Osteocyte (in vitro differentiated cells): ENCODE results near the gene UBE2N. TPM values are rescaled to one million over a fixed set of nuclear protein-coding genes. Genes with fewer than 3 reads are reported as not detected.

Experiments used
- DNase-seq: peaks from one replicate; pipeline ENCODE4 v3.0.0; 2021; ENCODE audit warnings: mixed read lengths; ENCODE audit not compliant: unreplicated experiment; ENCODE audit errors: extremely low spot score
- H3K27ac Mint-ChIP-seq: one replicate; pipeline ENCODE4 v1.8.0; 2021; ENCODE audit warnings: mild to moderate bottlenecking, mixed read lengths; ENCODE audit not compliant: unreplicated experiment
- H3K27me3 Mint-ChIP-seq: one replicate; pipeline ENCODE4 v1.8.0; 2021; ENCODE audit warnings: mixed read lengths; ENCODE audit not compliant: unreplicated experiment
- H3K36me3 Mint-ChIP-seq: one replicate; pipeline ENCODE4 v1.8.0; 2021; ENCODE audit warnings: mixed read lengths; ENCODE audit not compliant: unreplicated experiment
- H3K4me1 Mint-ChIP-seq: one replicate; pipeline ENCODE4 v1.8.0; 2021; ENCODE audit warnings: mixed read lengths; ENCODE audit not compliant: unreplicated experiment
- H3K4me3 Mint-ChIP-seq: one replicate; pipeline ENCODE4 v1.8.0; 2021; ENCODE audit warnings: mild to moderate bottlenecking, moderate library complexity, mixed read lengths; ENCODE audit not compliant: unreplicated experiment
- H3K9me3 Mint-ChIP-seq: one replicate; pipeline ENCODE4 v1.8.0; 2021; ENCODE audit warnings: mixed read lengths; ENCODE audit not compliant: unreplicated experiment
- total RNA-seq: library from RNA; stranded (reverse); gene quantifications from 2 replicates; pipeline ENCODE4 v1.2.1, GENCODE V29; 2021
- TF ChIP-seq, protein P1 (sequence below): fragments of 200-600 bp; sonication (generic); IDR thresholded peaks from 2 replicates; pipeline ENCODE4 v1.5.0; 2021; ENCODE audit warnings: antibody characterized with exemption, mild to moderate bottlenecking, moderate library complexity

Gene UBE2N
- total RNA-seq, 1 donor from 2014 or later, result 68.3 TPM

DNA sequence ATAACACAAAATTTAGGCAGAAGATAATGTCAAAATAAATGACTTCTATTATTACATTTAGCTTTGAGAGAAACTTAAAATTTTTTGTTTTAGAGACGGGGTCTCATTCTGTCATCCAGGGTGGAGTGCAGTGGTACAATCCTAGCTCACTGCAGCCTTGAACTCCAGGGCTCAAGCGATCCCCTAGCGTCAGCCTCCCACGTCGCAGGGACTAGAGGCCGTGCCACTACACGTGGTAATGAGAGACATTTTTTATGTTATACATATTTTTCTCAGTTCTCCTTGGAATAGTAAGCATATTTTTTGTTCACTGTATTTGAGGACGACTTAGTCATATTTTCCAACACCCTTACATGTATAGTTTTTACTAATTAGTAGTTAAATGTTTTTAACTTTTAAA lies 85.5 kb downstream of the UBE2N start:
- Mint-ChIP-seq H3K27me3 (no peaks in the 10 kb centered on the region), H3K27ac (no peak overlapping the region), H3K36me3 (no peaks in the 10 kb centered on the region), H3K4me3 (no peak overlapping the region), H3K4me1 (peaks cover 10% of the 10 kb centered on the region), H3K9me3 (no peaks in the 10 kb centered on the region)
- TF ChIP-seq, protein P1, sequence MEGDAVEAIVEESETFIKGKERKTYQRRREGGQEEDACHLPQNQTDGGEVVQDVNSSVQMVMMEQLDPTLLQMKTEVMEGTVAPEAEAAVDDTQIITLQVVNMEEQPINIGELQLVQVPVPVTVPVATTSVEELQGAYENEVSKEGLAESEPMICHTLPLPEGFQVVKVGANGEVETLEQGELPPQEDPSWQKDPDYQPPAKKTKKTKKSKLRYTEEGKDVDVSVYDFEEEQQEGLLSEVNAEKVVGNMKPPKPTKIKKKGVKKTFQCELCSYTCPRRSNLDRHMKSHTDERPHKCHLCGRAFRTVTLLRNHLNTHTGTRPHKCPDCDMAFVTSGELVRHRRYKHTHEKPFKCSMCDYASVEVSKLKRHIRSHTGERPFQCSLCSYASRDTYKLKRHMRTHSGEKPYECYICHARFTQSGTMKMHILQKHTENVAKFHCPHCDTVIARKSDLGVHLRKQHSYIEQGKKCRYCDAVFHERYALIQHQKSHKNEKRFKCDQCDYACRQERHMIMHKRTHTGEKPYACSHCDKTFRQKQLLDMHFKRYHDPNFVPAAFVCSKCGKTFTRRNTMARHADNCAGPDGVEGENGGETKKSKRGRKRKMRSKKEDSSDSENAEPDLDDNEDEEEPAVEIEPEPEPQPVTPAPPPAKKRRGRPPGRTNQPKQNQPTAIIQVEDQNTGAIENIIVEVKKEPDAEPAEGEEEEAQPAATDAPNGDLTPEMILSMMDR, result no peak
- no peak for DNase-seq

Other genes starting within 250 kb of the UBE2N start
- gene NUDT4, start 64.0 kb downstream of the UBE2N start, total RNA-seq, result 44.0 and 49.7 TPM in 2 replicates
- gene MRPL42, start 25.6 kb upstream of the UBE2N start, total RNA-seq, result 52.2 and 55.8 TPM in 2 replicates
- gene SOCS2, start 130.7 kb upstream of the UBE2N start, total RNA-seq, result 28.1 and 31.1 TPM in 2 replicates
- 12.7 and 13.8 TPM in 2 replicates for gene CRADD, start 235.4 kb upstream of the UBE2N start, total RNA-seq